NCI-H1417 (cell line): Measurements from ENCODE around the gene AFF3.
"Not testable (repeated sequence)": the region's sequence is repeated elsewhere in the genome, so short reads cannot be mapped to it uniquely, and the experiment has no call there.

Experiments used
- DNase-seq, 3 experiments: peaks; one replicate each; lab custom pipeline; 2025; lab: John Stamatoyannopoulos, UW

AFF3 gene

GRCh38 chr2:99757611-99758114, 384.7 kb downstream of the AFF3 start:
- DNase-seq, result no peak

- DNase-seq, result no peak
These were observed 386.3 kb downstream of the AFF3 start for GRCh38 chr2:99756059-99756458.

- DNase-seq, result peak in 1 of 3 experiments; percentile 22
These were observed 388.2 kb downstream of the AFF3 start for GRCh38 chr2:99754210-99754609.

- DNase-seq, result no peak
These were observed 388.9 kb downstream of the AFF3 start for GRCh38 chr2:99753505-99753904.

GRCh38 chr2:99748344-99748743, 394.0 kb downstream of the AFF3 start:
- peak in 2 of 3 experiments; percentile 2 to 15 for DNase-seq

- no peak for DNase-seq
These were observed 394.5 kb downstream of the AFF3 start for GRCh38 chr2:99747842-99748241.

GRCh38 chr2:99743146-99743545, 399.2 kb downstream of the AFF3 start:
- DNase-seq, result no peak

- no peak for DNase-seq
These were observed 404.9 kb downstream of the AFF3 start for GRCh38 chr2:99737537-99737936.

GRCh38 chr2:99735753-99736152, 406.6 kb downstream of the AFF3 start:
- DNase-seq, result no peak

- DNase-seq, result not testable (repeated sequence)
These were observed 407.1 kb downstream of the AFF3 start for GRCh38 chr2:99735314-99735713.

GRCh38 chr2:99734236-99734635, 408.2 kb downstream of the AFF3 start:
- no peak for DNase-seq

GRCh38 chr2:99729104-99730025, 413.0 kb downstream of the AFF3 start:
- peak in 1 of 3 experiments; percentile 11 for DNase-seq

GRCh38 chr2:99728166-99728565, 414.2 kb downstream of the AFF3 start:
- no peak for DNase-seq

- no peak for DNase-seq
These were observed 415.2 kb downstream of the AFF3 start for GRCh38 chr2:99727199-99727598.

- no peak for DNase-seq
These were observed 415.7 kb downstream of the AFF3 start for GRCh38 chr2:99726691-99727090.

GRCh38 chr2:99725820-99726219, 416.6 kb downstream of the AFF3 start:
- DNase-seq, result peak in 1 of 3 experiments; percentile 9

- DNase-seq, result no peak
These were observed 419.9 kb downstream of the AFF3 start for GRCh38 chr2:99722476-99722875.

GRCh38 chr2:99719102-99719501, 423.3 kb downstream of the AFF3 start:
- DNase-seq, result no peak

- DNase-seq, result no peak
These were observed 426.4 kb downstream of the AFF3 start for GRCh38 chr2:99715956-99716355.

- DNase-seq, result no peak
These were observed 428.0 kb downstream of the AFF3 start for GRCh38 chr2:99714349-99714748.

GRCh38 chr2:99711144-99711543, 431.2 kb downstream of the AFF3 start:
- no peak for DNase-seq

- no peak for DNase-seq
These were observed 431.7 kb downstream of the AFF3 start for GRCh38 chr2:99710721-99711120.

GRCh38 chr2:99709229-99709628, 433.2 kb downstream of the AFF3 start:
- DNase-seq, result no peak

GRCh38 chr2:99708231-99708630, 434.2 kb downstream of the AFF3 start:
- no peak for DNase-seq
